Stimulated activated CD8-positive, alpha-beta memory T cell treated with anti-CD3 and anti-CD28 coated beads, Interleukin-12 subunit alpha, Interleukin-12 subunit beta, amount 100 ng/mL, for 24 hours (primary cell): Measurements from ENCODE around the gene TTC1.

Source experiments
- DNase-seq: peaks from one replicate; pipeline ENCODE4 v3.0.0-alpha.2; 2020; ENCODE audit errors: extremely low read depth

Gene TTC1

DNA sequence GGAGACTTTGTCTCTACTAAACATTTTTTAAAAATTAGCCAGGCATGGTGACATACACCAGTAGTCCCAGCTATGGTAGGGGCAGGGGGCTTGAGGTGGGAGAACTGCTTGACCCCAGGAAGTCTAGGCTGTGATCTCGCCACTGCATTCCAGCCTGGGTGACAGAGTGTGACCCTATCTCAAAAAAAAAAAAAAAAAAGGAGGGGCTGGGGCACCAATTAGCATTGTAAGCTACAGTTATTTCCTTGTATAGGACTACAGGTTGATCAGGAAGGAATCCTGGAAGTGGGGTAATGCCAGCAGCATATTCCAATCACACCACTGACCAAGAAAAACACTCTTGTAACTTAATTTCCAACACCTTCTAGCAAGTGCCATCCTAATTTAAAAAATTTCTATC lies 78.3 kb downstream of the TTC1 start:
- DNase-seq = no peak

DNA sequence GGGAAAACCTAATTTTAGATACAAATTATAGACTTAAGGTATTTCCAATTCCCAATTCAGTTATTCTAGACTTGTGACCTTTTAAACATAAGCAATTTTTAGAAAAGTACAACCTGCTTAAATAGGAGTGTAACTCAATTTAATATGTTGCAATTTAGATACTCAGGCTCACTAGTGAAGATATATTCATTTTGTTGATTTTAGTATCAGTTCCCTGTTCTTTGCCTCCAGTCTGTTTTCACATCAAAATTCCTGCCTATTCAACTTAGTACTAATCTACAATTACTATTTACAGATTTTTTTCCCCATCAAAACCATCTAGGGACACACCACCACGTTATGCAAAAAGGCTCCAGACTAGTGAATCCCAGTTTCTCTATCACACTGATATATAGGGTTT lies 79.9 kb downstream of the TTC1 start:
- DNase-seq = no peak

DNA sequence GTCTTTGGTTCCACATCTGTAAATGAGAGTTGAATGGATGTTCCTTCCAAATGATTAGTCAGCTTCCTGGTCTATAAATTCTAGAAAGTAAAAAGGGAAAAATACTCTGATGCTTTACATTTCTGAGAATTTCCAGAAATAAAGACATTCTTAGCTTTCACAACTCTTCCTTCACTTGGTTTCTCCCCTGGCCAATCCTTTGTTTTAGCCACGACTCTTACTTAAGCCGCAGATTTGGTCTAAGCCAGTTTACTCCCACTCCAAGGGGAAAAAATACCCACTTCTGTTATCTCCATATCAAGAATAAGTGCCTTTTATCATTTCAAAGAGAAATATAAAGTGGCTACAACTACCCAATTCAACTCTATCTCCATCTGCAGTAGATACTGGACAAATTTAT lies 80.6 kb downstream of the TTC1 start:
- DNase-seq = no peak

DNA sequence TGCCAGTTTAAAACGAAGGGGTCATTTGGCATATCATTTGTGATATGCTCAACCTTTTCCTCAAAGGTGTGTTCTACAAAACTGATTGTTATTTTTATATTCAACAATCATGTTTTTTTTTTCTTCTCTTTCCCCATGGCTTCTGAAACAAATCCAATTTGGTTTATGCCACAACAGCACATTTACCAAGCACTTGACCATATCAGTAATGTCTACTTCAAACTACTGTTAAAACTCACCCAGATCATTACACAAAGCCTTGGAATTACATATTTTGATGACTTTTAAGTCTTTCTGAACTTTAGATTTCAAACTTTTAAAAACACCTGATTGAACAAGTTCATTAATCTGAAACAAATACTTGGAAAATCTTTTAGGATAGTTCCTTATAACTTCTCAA lies 81.1 kb downstream of the TTC1 start:
- no peak for DNase-seq

DNA sequence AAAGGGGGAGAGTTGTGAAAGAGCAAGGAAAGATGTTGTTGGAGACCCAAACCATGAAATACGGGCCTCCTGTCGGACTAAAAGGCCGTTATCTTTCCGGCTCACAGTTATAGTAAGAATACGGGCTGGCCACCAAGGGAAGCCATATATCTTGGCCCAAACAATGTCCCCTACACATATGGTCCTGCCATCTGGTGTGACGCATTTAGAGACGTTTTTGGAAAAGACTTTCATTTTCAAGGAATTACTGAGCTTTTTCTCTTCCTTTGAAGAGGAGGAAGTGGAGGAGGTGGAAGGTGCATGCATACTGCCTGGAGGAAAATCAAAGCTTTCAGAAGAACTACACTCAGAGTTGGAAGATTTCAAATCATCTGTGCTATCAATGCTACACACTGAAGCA lies 83.6 kb downstream of the TTC1 start:
- no peak for DNase-seq

DNA sequence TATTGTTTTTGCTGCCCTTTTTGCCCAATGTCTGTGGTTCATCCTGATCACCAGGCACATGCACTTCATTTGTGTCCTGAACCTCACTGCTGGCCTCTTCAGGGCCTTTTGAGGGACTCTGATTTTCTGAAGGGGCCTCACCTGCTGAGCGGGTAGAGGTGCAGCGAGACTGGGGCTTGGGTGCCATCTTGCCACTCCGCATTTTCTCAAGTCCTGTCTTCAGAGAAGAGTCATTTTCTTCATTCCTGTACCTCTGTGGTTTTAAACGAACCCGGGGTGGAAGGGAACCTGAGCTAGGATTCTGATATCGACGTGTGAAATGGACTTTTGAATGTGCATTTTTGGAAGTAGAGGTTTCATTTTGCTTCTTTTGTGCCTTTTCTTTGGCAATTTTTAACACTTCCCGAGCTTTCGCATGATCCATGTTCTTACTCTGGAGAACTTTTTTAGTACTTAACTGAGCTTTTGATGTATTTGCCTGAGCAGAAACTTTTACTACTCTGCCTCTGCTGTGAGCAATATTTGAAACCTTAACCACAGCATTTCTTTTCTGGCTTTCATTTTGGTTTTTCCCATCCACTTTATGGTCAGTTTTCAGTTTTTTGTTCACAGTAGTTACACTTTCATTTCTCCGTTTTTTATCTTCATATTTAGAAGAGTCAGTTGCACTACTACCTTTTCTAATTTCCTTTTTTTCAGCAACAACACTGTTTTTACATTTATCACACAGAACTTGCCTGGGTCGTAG lies 84.2 kb downstream of the TTC1 start:
- DNase-seq = no peak

DNA sequence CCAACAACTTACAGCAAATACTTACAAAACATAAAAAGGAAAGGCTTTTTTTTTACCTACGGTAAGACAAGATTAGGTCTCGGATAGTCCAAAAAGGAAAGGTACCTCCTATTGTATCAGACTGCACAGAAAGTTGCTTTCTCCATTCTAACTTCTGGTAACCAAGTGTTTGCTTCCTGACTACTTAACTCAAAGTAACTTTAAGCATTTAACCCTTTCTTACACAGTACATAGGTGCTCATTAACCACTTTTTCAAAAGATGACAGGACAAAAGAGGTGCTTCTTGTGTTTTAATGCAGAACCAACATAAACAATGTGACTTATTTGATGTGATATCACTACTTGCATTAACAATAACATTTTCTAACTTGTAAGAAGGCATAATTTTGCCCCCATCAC lies 87.2 kb downstream of the TTC1 start:
- DNase-seq = no peak

DNA sequence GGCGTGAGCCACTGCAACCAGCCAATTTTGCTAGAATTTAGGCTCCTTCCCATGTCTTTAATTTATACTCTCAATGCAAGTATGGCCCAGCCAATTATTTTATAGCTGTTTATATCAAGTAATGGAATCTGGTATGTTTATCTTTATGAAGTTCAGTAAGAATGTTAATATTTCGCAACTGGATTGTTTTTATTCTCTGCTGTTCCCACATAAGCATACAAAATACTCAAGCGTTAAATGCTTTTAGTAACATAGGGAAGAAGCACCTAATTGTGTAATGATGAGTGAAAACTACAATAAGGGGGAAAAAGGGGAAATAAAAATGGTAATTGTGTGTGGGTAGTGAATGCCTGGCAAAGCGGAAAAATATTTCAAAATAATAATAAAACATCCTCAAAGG lies 89.1 kb downstream of the TTC1 start:
- DNase-seq = no peak

DNA sequence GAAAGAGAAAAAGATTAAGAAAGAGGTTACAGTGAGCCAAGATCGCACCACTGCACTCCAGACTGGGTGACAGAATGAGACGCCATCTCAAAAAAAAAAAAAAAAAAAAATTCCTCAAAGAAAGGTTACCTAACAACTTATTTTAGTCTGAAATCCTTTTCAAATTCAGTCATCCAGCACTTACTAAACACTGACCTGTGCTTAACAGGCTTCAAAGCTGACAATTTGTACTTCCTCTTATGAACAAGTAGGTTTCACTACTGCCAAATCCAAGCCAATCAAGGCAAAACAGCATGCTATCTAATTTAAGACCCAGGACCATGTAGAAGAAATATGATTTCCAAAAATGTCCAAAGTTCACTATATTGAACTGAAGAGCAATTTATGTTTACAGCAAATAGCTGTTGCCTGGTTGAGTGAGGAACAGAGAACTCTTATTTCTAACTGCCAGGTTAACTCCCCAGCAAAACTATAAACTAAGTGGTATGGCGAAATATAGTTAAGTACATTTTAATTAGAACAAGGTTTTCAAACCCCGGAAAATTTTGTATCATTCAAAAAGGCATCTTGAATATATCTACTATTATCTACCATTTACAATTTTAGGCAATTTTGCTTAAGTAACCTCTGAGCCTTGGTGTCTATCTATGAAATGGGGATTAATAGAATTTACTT lies 96.9 kb downstream of the TTC1 start:
- DNase-seq = no peak

DNA sequence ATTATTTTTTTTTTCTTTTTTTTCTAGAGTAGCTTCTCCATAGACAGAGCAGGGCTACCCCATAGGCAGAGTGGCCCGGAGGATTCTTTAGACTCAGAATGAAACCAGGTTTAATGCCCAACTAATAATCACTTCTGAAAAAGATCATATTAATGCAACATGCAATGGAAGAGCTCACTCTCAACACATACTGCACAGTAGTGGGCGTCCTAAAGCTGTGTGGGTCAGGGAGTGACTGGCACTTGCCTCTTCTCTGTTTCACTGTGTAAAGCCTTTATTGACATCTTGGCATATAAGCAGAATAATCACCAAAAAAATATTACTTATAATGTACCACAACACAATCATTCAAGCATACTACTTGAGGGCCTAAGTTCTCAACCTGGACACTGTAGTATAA lies 99.2 kb downstream of the TTC1 start:
- DNase-seq = no peak
